SU-DHL-6 (cell line): ENCODE measurements around the gene CYFIP2.

Experiments used
- H2AFZ ChIP-seq: fragments of 200-600 bp; sonication (generic); 2 replicates; pipeline ENCODE4 v1.6.1; 2014; ENCODE audit warnings: low read depth, mild to moderate bottlenecking, moderate library complexity, mixed read lengths, antibody characterized with exemption, low read length; ENCODE audit not compliant: severe bottlenecking
- H3F3A ChIP-seq: fragments of 200-600 bp; shearing (Covaris generic); 2 replicates; pipeline ENCODE4 v1.6.0; 2016; ENCODE audit warnings: antibody characterized with exemption, mild to moderate bottlenecking; ENCODE audit not compliant: insufficient read depth
- H3K27ac ChIP-seq: fragments of 200-600 bp; sonication (generic); 2 replicates; pipeline ENCODE4 v1.5.1; 2016; ENCODE audit warnings: low read depth, mild to moderate bottlenecking, low read length, moderate library complexity, mixed read lengths
- H3K27me3 ChIP-seq: fragments of 200-600 bp; sonication (generic), shearing (Covaris generic); 2 replicates; pipeline ENCODE4 v1.6.0; 2014; ENCODE audit warnings: mild to moderate bottlenecking, low read length
- H3K36me3 ChIP-seq: fragments of 200-600 bp; sonication (generic); 2 replicates; pipeline ENCODE4 v1.6.1; 2014; ENCODE audit warnings: mild to moderate bottlenecking, low read length, mixed read lengths
- H3K4me2 ChIP-seq: fragments of 300-600, 200-600 bp; shearing (Covaris generic), sonication (generic); 2 replicates; pipeline ENCODE4 v1.6.0; 2014; ENCODE audit warnings: low read length, low read depth, mild to moderate bottlenecking; ENCODE audit not compliant: poor library complexity, severe bottlenecking
- H3K4me3 ChIP-seq: fragments of 200-600 bp; sonication (generic); 2 replicates; pipeline ENCODE4 v1.5.1; 2014; ENCODE audit warnings: antibody characterized with exemption, low read length, mild to moderate bottlenecking, mixed read lengths; ENCODE audit not compliant: insufficient read depth, poor library complexity, severe bottlenecking
- H3K79me2 ChIP-seq: fragments of 200-600 bp; sonication (generic); 2 replicates; pipeline ENCODE4 v1.6.1; 2014; ENCODE audit warnings: mild to moderate bottlenecking, low read length, moderate library complexity; ENCODE audit not compliant: insufficient read depth
- H3K9ac ChIP-seq: fragments of 200-600 bp; sonication (generic); 2 replicates; pipeline ENCODE4 v1.7.0; 2014; ENCODE audit warnings: mild to moderate bottlenecking, low read length
- H3K9me2 ChIP-seq: fragments of 200-600 bp; sonication (generic); replicated peaks from 2 replicates; pipeline ENCODE4 v1.6.1; 2014; ENCODE audit warnings: low read length; ENCODE audit not compliant: insufficient read depth
- H3K9me3 ChIP-seq: fragments of 200-600 bp; sonication (generic); 2 replicates; pipeline ENCODE4 v1.6.1; 2014; ENCODE audit warnings: low read length, mixed read lengths; ENCODE audit not compliant: insufficient read depth
- H4K20me1 ChIP-seq: fragments of 200-600 bp; sonication (generic); 2 replicates; pipeline ENCODE4 v1.6.1; 2014; ENCODE audit warnings: low read depth, mild to moderate bottlenecking, antibody characterized with exemption, low read length, moderate library complexity, mixed read lengths
- CTCF ChIP-seq: fragments of 200-600 bp; sonication (generic); IDR thresholded peaks from one replicate; pipeline ENCODE4 v1.5.1; 2017; ENCODE audit warnings: antibody characterized with exemption, mild to moderate bottlenecking, low read length, moderate library complexity; ENCODE audit not compliant: insufficient read depth, poor library complexity, severe bottlenecking
- EZH2phosphoT487 ChIP-seq: fragments of 200-600 bp; sonication (generic), shearing (Covaris generic); conservative IDR thresholded peaks from 2 replicates; pipeline ENCODE4 v1.6.1; 2018; ENCODE audit warnings: mild to moderate bottlenecking, antibody characterized with exemption, low read length, moderate library complexity, mixed read lengths

CYFIP2 gene

GRCh38 chr5:157266286-157267007, 524 bp downstream of the CYFIP2 start:
- H3F3A ChIP-seq = peaks cover 40% of the 10 kb centered on the region

GRCh38 chr5:157267025-157267424, 1.1 kb downstream of the CYFIP2 start:
- H3K27me3 ChIP-seq = no peaks in the 10 kb centered on the region
- no peak overlapping the region for H2AFZ ChIP-seq
- peak overlapping the region; percentile 91 for H3K4me2 ChIP-seq
- H3K9ac ChIP-seq = peak overlapping the region; percentile 89
- H4K20me1 ChIP-seq = no peaks in the 10 kb centered on the region
- H3K36me3 ChIP-seq = 0 out of 2 replicates have a peak, but pooled peaks cover 3% of the 10 kb centered on the region
- no peak for TF ChIP-seq EZH2phosphoT487
- no peak for TF ChIP-seq CTCF
- H3K9me3 ChIP-seq = no peaks in the 10 kb centered on the region
- peaks cover 44% of the 10 kb centered on the region for H3F3A ChIP-seq
- H3K9me2 ChIP-seq = no peaks in the 10 kb centered on the region
- peak overlapping the region; percentile 98 for H3K27ac ChIP-seq
- peaks cover 54% of the 10 kb centered on the region for H3K79me2 ChIP-seq
- H3K4me3 ChIP-seq = peak overlapping the region; percentile 66

More at GRCh38 chr5:157266286-157267007, 524 bp downstream of the CYFIP2 start:
- peak overlapping the region; percentile 91 for H3K4me2 ChIP-seq
- H3K9me2 ChIP-seq = no peaks in the 10 kb centered on the region
- no peaks in the 10 kb centered on the region for H4K20me1 ChIP-seq
- no peaks in the 10 kb centered on the region for H3K27me3 ChIP-seq
- peak overlapping the region; percentile 66 for H3K4me3 ChIP-seq
- TF ChIP-seq EZH2phosphoT487 (no peak), CTCF (no peak)
- 0 out of 2 replicates have a peak, but pooled peaks cover 3% of the 10 kb centered on the region for H3K36me3 ChIP-seq
- peak overlapping the region; percentile 89 for H3K9ac ChIP-seq
- H2AFZ ChIP-seq = no peak overlapping the region
- peaks cover 52% of the 10 kb centered on the region for H3K79me2 ChIP-seq
- H3K9me3 ChIP-seq = no peaks in the 10 kb centered on the region
- peak overlapping the region; percentile 98 for H3K27ac ChIP-seq

- Histone ChIP-seq H3K79me2 (peaks cover 63% of the 10 kb centered on the region), H3K27ac (peak overlapping the region; percentile 98)
Observed at GRCh38 chr5:157267761-157268480, 2.0 kb downstream of the CYFIP2 start.

More at GRCh38 chr5:157267761-157268480, 2.0 kb downstream of the CYFIP2 start:
- H3K36me3 ChIP-seq = 0 out of 2 replicates have a peak, but pooled peaks cover 3% of the 10 kb centered on the region
- H3K9ac ChIP-seq = peak overlapping the region; percentile 89
- peaks cover 53% of the 10 kb centered on the region for H3F3A ChIP-seq
- H4K20me1 ChIP-seq = no peaks in the 10 kb centered on the region
- no peak overlapping the region for H2AFZ ChIP-seq
- peak overlapping the region; percentile 91 for H3K4me2 ChIP-seq
- H3K27me3 ChIP-seq = no peaks in the 10 kb centered on the region
- H3K9me3 ChIP-seq = no peaks in the 10 kb centered on the region
- TF ChIP-seq EZH2phosphoT487 = no peak
- no peak for TF ChIP-seq CTCF
- no peaks in the 10 kb centered on the region for H3K9me2 ChIP-seq
- H3K4me3 ChIP-seq = peak overlapping the region; percentile 66
